ENCODE measurements around the gene CCDC146. TPM values are rescaled to one million over a fixed set of nuclear protein-coding genes. Genes with fewer than 3 reads are reported as not detected.

CCDC146 gene
- total and polyA plus RNA-seq, 2 of the 13 experiments (the other 11 are each of a cell fraction or from before 2014, with no cell fraction given) = 2.4 to 4.1 TPM

GRCh38 chr7:77188731-77189437, 66.5 kb downstream of the CCDC146 start:
- H3K9me3 ChIP-seq (ENCODE audit: low read length) = no peaks in the 10 kb centered on the region
- 88% methylated on average over 4 of the region's 4 CpGs for WGBS (ENCODE audit: low lambda C conversion rate)
- in situ Hi-C loops (cut with HindIII; ENCODE audit: extremely low pct_ligation_motif_present, low pct_unique_long_range_greater_than_20kb) = no loop called here
- no peak overlapping the region for H3K27ac ChIP-seq (ENCODE audit: extremely low read length, insufficient read depth, low read length)
- FAIRE-seq (no peak), ATAC-seq (no peak), DNase-seq (ENCODE audit: low spot score) (no peak)
- no peak overlapping the region for H3K9ac ChIP-seq (ENCODE audit: insufficient read depth, low read depth, low read length)
- TF ChIP-seq ATF7 (IDR thresholded peaks at IDR 0.05) (0 out of 2 replicates have a peak, but pooled peaks have one; percentile 12), ATF7 (CRISPR knock-in tag; IDR thresholded peaks at IDR 0.05) (no peak), ARHGAP35 (CRISPR knock-in tag; IDR thresholded peaks at IDR 0.05; ENCODE audit: borderline replicate concordance) (no peak)
- no peak overlapping the region for H3K4me3 ChIP-seq (replicated peaks in 1 of 3; ENCODE audit: insufficient read depth in 1 of 3, low read depth in 2 of 3, low read length in 3 of 3)
- intact Hi-C loops (cut with micrococcal nuclease; ENCODE audit: unreplicated experiment) = no loop called here
- CTCF ChIA-PET (ENCODE audit: low intra/inter-chr PET ratio, low total read pairs) = no interaction called here
- H3K4me1 ChIP-seq (ENCODE audit: insufficient read depth, low read length) = no peaks in the 10 kb centered on the region
- no TSS peak for BruUV-seq (replicated peaks)
- no peaks in the 10 kb centered on the region for H4K20me1 ChIP-seq (ENCODE audit: insufficient read depth, low read length)
- H2AFZ ChIP-seq (ENCODE audit: low read length) = no peak overlapping the region
- H3K4me2 ChIP-seq (ENCODE audit: low read depth, low read length) = no peak overlapping the region
- no peaks in the 10 kb centered on the region for H3K79me2 ChIP-seq (ENCODE audit: insufficient read depth, low read length)
- POLR2A ChIA-PET = no interaction called here
- H3K27me3 ChIP-seq (ENCODE audit: control insufficient read depth in 1 of 2, insufficient read depth in 2 of 2, low read length in 2 of 2) = no peaks in the 10 kb centered on the region
- no peaks in the 10 kb centered on the region for H3K36me3 ChIP-seq (replicated peaks in 1 of 2; ENCODE audit: control insufficient read depth in 1 of 2, insufficient read depth in 2 of 2, low read length in 2 of 2)

GRCh38 chr7:77197141-77197540, 74.7 kb downstream of the CCDC146 start:
- H3K9ac ChIP-seq (ENCODE audit: insufficient read depth, low read depth, low read length) = no peak overlapping the region
- FAIRE-seq (no peak), DNase-seq (ENCODE audit: low spot score) (no peak), ATAC-seq (no peak)
- H3K27me3 ChIP-seq (ENCODE audit: control insufficient read depth in 1 of 2, insufficient read depth in 2 of 2, low read length in 2 of 2) = no peaks in the 10 kb centered on the region
- no peaks in the 10 kb centered on the region for H3K9me3 ChIP-seq (ENCODE audit: low read length)
- H2AFZ ChIP-seq (ENCODE audit: low read length) = no peak overlapping the region
- H3K4me3 ChIP-seq (replicated peaks in 1 of 3; ENCODE audit: insufficient read depth in 1 of 3, low read depth in 2 of 3, low read length in 3 of 3) = no peak overlapping the region
- in situ Hi-C loops (cut with HindIII; ENCODE audit: extremely low pct_ligation_motif_present, low pct_unique_long_range_greater_than_20kb) = no loop called here
- H3K4me1 ChIP-seq (ENCODE audit: insufficient read depth, low read length) = peaks cover 1% of the 10 kb centered on the region
- ChIA-PET CTCF (ENCODE audit: low intra/inter-chr PET ratio, low total read pairs) (no interaction called here), POLR2A (no interaction called here)
- H3K79me2 ChIP-seq (ENCODE audit: insufficient read depth, low read length) = no peaks in the 10 kb centered on the region
- no peaks in the 10 kb centered on the region for H4K20me1 ChIP-seq (ENCODE audit: insufficient read depth, low read length)
- no TSS peak for BruUV-seq (replicated peaks)
- intact Hi-C loops (cut with micrococcal nuclease; ENCODE audit: unreplicated experiment) = no loop called here
- no peaks in the 10 kb centered on the region for H3K36me3 ChIP-seq (replicated peaks in 1 of 2; ENCODE audit: control insufficient read depth in 1 of 2, insufficient read depth in 2 of 2, low read length in 2 of 2)
- WGBS (ENCODE audit: low lambda C conversion rate) = 88% methylated on average over 4 of the region's 4 CpGs
- no peak overlapping the region for H3K27ac ChIP-seq (ENCODE audit: extremely low read length, insufficient read depth, low read length)
- H3K4me2 ChIP-seq (ENCODE audit: low read depth, low read length) = no peak overlapping the region
- no peak for TF ChIP-seq SAFB2 (CRISPR knock-in tag; IDR thresholded peaks at IDR 0.05; ENCODE audit: borderline replicate concordance, low read depth)
- no peak for TF ChIP-seq ZNF17 (CRISPR knock-in tag; IDR thresholded peaks at IDR 0.05)
- TF ChIP-seq KMT2A (CRISPR knock-in tag; IDR thresholded peaks at IDR 0.05) = no peak
- no peak for TF ChIP-seq ATRX (CRISPR knock-in tag; IDR thresholded peaks at IDR 0.05; ENCODE audit: borderline replicate concordance)
- no peak for TF ChIP-seq ZNF570 (CRISPR knock-in tag; IDR thresholded peaks at IDR 0.05; ENCODE audit: borderline replicate concordance)
- no peak for TF ChIP-seq RBM22 (optimal IDR thresholded peaks at IDR 0.05; ENCODE audit: low read length)
- no peak for TF ChIP-seq HNRNPL (IDR thresholded peaks at IDR 0.05; ENCODE audit: low read depth, low read length)
- TF ChIP-seq ZBTB44 (CRISPR knock-in tag; IDR thresholded peaks at IDR 0.05) = no peak
- TF ChIP-seq GZF1 (CRISPR knock-in tag; IDR thresholded peaks at IDR 0.05) = no peak
- no peak for TF ChIP-seq ZHX1 (CRISPR knock-in tag; IDR thresholded peaks at IDR 0.05; ENCODE audit: low read depth)
- TF ChIP-seq PLSCR1 (CRISPR knock-in tag; IDR thresholded peaks at IDR 0.05; ENCODE audit: borderline replicate concordance) = no peak
